HG03064 (cell line): ENCODE results near the gene ZBTB46.

Source experiments
- ATAC-seq: cut with Tn5 transposase; IDR thresholded peaks from one replicate; pipeline ENCODE4 v1.9.1; 2021; ENCODE audit warnings: low read depth; ENCODE audit not compliant: unreplicated experiment

Gene ZBTB46

DNA sequence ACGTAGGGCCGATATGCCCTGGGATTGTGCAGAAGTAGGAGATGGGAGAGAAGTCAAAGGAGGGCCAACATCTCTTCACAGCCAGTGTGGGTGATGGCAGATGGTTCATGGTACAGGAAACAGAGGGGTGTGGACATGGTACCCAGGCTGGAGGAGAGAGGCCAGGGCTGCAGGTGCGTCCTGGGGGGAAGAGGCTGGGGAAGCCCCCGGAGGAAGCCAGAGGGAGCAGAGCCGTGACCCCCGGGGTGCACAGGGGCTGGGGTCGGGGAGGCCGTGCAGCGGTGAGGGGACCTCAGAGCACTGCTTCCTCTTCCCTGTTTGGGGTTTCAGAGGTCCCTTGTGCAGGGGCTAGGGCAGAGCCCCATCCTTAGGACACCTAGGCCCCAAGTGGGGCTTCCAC is 11.2 kb upstream of the ZBTB46 start:
- no peak for ATAC-seq

DNA sequence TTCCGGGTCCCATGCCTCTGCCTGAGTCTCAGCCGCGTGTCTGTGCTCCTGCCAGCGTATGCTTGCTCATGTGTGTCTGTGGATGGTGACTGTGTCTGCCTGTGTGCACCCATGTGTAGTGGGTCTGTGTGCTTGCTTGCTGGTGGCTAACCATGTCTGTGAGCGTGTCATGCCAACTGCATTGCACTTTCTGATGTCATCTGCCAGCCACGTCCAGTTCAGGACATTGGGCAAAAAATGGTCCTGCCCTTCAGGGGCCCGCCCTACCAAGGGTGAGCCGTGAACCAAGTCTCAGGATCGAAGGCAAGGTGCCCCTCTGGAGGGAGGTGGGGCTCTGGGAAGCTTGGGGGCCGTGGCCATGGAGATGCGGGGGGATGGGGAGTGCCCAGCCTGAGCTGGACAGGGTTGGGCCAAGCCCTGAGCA is 9.4 kb upstream of the ZBTB46 start:
- ATAC-seq = no peak

DNA sequence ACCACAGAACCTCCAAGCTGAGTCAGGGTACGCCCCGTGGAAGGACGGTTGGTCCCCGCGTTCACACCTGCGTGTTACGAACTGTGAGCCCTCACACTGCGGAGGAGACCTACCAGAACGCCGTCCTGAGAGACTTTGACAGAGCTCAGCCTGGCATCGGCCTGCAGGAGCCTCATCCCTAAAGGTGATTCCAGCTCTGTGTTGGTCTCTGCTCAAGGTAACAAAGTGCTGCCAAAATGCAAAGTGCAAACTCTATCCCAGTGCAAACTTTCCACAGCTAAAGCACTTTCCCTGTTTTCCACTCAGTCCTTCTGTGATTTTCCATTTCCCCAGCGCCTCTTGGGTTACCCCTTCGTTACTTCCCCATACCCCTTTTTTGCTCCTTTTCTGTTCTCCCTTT is 8.6 kb upstream of the ZBTB46 start:
- no peak for ATAC-seq

DNA sequence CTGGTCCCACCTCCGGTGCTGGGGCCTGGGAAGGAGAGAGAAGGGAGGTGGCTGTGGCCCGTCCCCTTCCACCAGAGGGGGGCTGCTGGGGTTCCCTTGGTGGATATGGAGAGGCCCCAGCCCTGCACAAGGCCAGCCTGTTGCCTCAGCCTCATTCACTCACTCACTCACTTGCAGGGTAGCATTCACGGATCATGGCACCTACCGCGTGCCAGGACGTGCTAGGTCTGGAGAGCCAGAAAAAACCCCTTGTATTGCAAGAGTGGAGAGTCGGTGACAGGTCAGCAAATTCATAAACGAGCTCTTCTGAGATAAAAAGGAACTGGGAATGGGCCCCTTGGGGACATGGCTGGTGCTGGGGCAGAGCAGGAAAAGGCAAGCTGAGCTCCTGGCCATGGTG is 6.4 kb upstream of the ZBTB46 start:
- ATAC-seq = no peak

DNA sequence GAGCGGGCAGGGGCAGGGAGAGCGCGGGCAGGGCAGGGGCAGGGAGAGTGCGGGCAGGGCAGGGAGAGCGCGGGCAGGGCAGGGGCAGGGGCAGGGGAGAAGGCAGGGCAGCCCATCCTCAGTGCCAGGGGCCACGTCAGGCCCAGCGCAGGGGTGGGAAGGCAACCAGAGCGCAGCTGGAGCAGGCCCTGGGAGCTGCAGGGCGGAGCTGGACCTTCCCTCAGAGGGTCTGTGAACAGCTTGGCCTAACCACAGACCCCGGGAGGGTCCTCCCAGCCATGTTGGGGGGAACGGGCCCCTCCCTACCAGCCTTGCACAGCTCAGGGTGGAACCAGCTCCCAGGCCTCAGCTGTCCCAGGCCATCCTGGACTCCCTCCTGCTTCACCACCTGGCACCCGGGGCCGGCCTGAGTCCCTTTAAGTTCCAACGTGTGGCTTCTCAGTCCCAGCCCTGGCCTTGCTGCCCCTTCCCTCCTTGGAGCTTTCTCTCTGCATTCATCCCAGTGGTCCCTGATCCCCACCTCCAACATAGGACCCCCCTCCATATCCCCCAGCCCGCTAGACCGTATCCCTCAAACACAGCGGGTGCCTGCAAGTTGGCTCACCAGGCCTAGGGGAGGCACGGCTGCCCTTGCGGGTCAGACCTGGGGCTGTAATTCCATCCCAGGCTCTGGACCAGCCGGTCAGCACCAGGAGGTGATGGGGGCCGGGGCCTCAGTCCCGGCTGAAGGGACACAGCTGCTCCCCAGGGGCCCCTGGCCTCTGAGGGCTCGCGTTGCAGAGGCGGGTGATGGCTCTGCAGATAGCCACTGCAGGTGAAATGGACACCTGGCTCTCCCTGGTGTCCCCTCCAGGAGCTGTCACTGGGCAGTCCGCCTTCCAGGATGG is 5.6 kb upstream of the ZBTB46 start:
- no peak for ATAC-seq

DNA sequence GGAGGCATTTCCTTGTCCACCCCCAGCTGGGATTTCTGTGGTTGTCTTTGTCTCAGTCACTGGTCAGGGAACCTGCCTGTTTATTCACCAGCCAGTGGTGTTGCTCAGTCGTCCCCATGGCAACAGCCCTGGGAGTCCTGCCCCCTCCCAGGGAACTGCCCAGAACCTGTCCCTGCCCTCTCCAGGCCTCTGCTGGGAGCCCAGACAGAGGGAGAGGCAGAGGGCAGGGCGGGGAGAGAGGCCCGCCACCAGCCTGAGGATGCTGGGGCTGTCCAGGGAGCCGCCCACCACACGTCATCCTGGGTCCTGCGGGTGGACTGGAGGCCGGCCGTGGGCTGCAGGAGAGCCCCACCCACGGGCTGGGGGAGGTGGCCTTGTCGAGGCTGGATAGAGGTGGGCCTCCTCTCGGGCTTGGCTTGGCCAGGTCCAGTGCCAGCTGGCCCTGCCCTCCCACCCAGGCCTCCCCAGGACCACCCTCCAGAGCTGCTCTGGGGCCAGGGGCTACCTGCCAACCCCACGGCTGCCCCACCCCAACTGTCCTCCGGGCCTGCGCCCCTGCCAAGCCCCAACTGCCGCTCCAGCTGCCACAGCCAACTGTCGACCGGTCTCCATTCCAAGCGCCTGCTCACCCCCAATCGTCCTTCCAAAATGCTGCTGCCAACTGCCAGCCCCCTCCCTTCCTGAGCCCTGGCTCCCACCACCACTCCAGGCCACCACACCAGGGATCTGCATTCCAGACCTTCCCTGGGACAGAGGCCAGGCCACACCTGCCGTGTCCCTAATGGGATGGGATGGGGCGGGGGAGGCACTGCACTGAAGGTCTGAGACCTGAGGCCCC is 4.2 kb upstream of the ZBTB46 start:
- ATAC-seq = no peak

DNA sequence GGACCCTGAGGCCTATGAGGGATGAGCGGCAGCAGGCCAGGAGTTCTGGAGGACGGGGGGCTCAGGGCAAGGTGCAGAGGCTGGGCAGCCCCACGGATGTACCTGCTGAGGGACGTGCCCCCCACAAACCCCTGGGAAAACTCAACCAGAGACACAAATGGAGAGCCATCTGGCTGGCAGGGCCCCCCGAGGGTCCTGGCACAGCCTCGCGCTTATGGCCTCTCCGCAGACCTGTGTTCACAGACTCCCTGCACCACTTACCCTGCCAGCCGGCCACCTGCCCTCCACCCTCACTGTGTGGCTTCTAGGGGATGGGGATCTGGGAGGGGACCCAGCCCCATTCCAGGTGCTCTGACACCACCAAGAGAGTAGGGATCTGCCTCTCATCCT is 3.4 kb upstream of the ZBTB46 start:
- no peak for ATAC-seq

DNA sequence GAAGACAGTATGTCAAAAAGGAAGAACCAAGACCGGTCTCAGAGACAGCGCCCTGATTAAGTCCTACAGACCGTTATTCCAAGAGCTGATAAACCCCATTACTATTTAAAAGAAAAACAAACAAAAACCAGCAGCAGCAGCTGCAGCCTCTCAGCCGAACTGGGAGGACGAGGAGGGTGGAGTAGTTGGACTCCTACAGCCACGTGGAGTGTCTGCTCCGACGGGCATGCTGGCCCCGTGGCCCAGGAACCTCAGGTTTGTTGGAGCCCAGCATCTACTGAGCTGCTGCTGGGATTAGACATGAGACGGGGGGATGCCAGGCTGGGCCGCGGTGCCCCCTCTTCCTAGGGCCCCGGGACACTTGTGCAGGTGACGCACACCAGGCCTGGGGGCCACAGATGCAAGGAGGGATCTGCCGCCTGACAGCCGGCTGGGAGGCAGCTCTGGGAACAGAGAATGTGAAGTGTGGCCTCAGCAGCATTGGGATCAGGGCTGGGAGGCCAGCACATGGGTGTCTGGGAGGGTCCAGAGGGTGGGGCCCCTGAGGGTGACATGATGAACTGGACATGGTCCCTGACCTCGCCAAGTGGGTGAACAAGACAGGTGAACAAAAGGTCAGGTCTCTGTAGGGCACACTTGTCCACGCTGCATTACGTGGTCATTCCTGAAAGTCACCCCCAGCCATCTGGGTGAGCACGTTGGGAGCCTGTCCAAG is 2.9 kb upstream of the ZBTB46 start:
- no peak for ATAC-seq

DNA sequence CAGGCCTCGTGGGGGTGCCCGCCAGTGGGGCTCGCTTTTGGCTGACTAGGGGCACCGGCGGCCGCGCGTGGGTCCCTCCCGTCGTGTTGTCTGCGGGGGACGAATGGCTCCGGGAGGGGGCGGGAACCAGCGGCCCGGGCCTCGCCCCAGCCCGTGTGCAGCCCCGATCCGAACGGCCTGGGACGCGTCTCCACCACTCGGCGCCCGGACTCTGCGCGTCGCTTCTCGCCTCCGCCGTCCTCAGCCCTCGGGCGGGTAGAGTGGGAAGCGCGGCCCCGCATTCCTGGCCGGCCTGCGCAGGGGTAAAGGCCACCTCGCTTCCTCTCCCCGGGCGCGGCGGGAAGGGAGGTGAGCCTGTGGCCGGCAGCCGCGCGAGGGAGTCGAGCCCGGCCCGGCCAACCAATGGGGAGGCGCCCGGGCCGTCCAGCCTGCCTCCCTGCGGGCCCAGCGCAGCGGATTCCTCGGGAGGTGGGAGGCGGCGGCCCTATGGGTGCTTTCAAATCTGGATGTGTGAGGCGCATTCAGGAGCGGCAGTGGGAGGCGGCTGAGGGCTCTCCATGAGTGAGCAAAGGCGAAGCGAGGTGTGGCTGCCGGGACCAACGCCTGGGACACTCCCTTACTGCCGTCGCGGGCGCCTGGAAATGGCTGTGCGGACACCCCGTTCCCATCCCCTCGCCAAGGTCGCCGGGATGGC is 1.1 kb upstream of the ZBTB46 start:
- no peak for ATAC-seq

DNA sequence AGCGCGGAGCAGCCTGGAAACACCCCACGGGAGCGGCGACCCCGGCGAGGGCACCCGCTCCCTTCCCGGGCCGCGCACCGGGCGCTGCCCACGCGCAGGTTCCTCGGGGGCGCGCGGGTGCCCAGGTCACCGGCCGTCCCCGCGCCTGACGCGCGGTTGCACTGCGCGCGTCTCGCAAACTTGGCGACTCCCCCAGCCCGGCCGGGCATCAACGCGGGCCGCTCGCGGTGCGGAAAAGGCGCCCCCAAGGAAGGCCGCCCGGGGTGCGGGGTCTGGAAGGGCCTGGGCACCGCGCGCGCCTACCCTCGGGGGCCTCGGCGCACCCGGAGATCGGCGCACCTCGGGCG is 555 bp upstream of the ZBTB46 start:
- ATAC-seq = no peak

DNA sequence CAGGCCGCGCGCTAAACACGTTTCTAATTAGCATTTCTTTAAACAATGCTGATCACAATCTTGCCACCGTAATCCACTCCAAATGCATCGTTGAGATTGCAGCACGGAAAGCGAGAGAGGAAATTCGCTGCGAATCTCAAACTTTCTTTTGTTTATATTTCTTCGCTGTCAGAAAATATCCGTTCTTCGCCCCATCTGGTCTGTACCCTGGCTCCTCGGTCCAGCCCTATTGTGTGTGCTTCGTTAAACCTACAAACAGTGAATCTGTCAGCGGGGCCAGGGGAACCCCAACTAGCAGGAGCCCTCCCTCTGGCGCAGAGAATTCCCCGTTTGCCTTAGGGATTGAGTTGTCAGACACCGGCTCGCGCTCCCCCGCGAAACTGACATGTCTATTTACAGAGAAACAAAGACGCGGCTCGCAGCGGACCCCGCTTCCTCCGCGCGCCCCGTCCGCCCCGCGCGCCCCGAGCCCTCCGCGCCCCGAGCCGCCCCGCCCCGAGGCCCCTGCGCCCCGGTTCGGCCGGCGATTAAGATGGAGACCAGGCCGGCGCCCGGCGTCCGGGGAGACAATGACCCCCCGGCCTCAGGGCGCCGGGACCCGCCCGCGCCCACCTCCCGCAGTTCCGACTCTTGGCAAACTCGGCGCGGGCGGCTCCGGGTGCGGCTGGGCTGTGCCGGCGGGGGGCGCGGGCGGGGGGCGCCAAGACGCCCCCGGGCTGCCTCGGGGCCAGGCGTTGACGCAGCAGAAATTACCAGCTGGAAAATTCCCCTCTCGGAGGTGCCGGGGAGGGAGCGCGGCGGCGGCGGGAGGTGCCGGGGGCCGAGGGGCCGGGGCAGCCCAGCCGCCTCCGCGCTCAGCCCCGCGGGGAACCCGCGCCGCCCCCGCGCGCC is 874 bp downstream of the ZBTB46 start:
- ATAC-seq = no peak

DNA sequence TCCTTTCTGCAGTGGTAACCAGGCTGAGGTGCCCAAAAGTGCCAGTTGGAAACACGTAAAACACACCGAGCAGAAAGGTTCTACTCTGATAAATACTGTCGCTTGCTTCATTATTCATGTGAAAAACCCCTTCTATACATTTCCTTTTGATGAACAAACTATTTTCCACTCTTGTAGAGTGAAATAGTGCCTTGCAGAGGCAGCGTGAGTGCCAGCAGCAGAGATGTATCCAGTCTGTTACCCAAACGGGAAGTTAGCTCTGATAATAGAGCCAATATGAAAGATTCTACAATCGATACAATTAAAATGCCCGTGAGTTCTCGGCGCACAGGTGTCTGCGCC is 1.5 kb downstream of the ZBTB46 start:
- no peak for ATAC-seq

DNA sequence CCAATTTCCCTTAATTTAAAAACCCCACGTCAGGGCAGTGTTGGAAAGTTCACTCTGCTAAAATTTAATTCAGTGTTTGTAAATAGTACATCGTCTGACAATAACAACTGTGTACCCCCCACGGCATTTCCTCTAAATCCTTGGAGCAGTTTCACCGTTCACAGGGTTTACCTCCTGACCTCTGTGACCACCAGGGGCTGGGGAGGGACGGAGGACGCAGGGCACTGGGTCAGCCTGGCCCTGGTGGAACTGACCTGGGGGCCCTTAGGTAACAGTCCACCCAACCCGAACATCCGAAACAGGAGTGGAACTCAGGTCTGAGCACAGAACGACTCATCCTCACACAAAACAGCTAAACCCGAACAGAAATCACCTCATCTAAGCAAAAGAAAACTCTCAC is 2.1 kb downstream of the ZBTB46 start:
- no peak for ATAC-seq

DNA sequence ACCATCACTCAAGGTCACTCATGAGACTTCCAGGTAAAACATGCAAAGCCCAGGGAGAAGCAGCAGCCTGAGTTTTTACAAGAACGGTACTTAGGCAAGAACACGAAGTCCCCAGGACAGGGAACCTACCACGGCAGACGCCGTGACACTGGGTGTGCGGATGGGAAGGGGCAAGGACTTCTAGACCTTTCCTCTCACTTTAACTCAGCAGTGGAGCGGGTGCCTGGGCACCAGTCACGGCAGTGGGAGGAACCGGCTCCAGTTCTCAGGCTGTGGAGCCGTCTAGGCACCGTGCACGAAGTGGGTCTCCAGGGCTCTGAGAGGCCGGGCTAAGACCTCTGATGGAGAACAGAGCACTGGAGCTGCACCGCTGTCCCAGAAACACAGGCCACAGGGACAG is 2.5 kb downstream of the ZBTB46 start:
- ATAC-seq = no peak

DNA sequence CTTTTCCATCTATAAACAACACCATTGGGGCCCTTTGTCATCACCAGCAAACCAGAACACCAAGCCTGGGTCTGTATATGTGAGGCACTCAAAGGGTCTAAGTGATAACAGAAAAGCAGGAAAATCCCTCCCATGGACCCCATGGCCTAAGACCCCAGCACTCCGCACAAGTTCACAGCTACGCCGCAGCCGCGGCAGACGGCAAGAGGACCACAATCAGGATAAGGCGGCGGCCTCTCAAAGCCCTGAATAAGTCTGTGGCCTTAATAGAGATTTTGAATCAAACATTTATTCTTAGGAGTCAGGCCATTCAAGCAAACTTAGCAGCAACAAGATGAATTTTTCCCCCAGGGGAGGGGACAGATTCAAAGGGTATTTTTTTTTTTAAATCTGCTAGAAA is 2.9 kb downstream of the ZBTB46 start:
- ATAC-seq = no peak

DNA sequence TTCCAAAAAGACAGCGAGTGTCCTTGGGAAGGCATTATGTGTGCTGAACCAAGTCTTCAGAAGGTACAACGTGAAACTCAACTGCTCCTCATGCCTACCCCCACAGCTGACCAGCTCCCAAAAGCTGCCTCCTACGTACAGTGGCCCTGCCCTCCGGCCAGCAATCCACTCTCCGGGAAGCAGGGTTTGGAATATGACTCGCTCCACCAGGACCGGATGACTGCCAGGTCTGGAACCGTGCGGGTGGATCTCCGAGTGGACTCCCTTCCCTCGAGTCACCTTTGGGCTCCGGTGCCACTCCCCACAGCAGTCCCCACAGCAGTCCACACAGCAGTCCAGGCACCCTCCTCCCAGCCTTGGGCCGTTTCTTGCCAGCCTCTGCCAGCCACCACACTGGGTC is 4.3 kb downstream of the ZBTB46 start:
- no peak for ATAC-seq

DNA sequence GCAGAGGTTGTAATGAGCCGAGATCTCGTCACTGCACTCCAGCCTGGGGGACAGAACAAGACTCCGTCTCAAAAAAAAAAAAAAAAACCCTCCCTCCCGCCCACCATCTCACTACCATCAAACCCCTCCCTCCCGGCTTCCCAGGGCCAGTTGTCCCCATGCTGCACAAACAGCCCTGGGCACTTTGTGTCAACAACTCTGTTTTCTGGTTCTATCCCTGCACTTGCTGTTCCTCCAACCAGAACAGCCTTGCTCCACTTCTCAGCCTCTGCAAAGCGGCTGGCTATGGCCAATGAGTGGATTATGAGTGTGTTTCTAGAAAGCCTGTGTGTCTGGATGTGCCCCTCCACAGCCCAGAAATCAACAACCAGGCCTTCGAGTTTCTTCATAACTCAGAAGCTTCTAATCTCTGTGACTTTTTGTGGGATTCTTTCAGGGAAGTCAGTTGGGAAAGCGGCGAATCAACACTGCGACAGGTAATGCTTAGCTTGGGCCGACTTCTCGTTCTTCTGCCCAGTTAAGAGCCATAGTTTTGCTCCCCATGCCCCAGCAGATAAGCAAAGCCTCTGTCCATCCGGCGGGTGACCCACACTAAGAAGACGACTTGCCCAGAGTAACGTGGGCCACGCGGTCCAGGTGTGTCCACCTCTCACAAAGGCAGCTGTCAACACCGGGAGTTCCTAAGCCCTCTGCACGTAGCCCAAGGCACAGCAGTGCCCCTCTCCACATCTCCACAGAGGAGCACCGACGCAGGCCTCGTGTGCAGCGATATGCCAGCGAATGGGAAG is 5.5 kb downstream of the ZBTB46 start:
- no peak for ATAC-seq

DNA sequence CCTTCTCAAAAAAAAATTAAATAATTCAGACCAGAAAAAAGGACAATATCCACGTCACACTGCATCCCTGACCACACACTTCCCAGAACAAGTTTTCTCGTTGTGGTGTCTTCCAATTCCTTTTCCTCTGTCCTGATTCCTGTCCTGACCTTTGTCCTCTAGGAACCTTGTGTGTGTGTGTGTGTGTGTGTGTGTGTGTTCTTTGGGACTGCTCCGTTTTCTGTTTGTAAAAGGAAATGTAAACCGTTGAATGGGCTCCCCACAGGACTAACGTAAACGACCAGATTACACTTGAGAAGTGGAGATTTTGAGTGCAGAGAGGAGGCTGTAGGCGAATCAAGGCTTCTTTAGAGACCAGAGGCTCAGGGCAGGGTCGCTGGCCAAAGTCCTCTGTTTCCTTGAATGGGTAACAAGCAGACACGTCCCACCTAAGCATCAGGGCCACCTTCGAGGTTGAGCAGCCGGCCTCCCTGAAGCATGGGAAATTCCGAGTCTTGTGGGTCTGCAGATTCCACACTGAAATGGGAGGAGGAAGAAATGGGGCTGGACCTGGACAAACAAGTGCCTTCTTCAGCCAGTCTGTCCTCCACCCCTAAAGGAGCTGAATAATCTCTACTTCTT is 7.3 kb downstream of the ZBTB46 start:
- no peak for ATAC-seq

DNA sequence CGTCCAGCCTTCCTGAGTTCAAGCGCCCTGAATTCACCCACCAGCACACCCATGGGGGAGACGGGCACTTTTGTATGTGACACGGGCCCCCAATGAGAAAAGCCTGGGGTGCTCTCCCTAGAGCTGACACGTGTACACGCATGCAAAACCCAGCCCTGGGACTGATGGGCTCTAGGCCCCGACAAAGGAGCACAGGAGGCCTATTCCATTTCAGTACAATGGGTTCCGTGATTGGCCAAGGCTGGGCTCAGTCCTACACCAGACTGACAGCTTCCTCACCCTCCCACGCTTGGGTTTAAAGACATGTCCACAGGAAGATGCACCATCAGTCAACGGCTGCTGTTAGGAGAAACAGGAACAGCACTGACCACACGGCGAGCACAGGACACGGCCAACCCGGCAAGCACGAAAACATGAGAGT is 8.8 kb downstream of the ZBTB46 start:
- ATAC-seq = no peak
